GM19023 (cell line): ENCODE results near the gene OR4E2.
"Not testable (repeated sequence)": the region's sequence is repeated elsewhere in the genome, so short reads cannot be mapped to it uniquely, and the experiment has no call there.

Experiments
- ATAC-seq: cut with Tn5 transposase; IDR thresholded peaks from one replicate; pipeline ENCODE4 v1.9.1; 2021; ENCODE audit warnings: mild to moderate bottlenecking, moderate library complexity; ENCODE audit not compliant: unreplicated experiment

Gene OR4E2

GRCh38 chr14:21653331-21653885 lies at the start of gene OR4E2:
Gene OR4E2, plus strand, starts transcription at chr14:21653835. Its CDS starts 11,248 bp downstream, at chr14:21665083.
- no peak for ATAC-seq

GRCh38 chr14:21612324-21612723 lies 41.3 kb upstream of the OR4E2 start:
- ATAC-seq, result no peak

GRCh38 chr14:21614240-21614639 lies 39.4 kb upstream of the OR4E2 start:
- ATAC-seq, result no peak

GRCh38 chr14:21617614-21618013 lies 36.0 kb upstream of the OR4E2 start:
- no peak for ATAC-seq

- no peak for ATAC-seq
These were observed 27.0 kb upstream of the OR4E2 start for GRCh38 chr14:21626491-21627230.

- not testable (repeated sequence) for ATAC-seq
These were observed 23.1 kb upstream of the OR4E2 start for GRCh38 chr14:21630503-21630902.

- ATAC-seq, result no peak
These were observed 22.6 kb upstream of the OR4E2 start for GRCh38 chr14:21631084-21631483.

- no peak for ATAC-seq
These were observed 18.8 kb upstream of the OR4E2 start, which contains the start of gene OR10G2 for GRCh38 chr14:21634840-21635239. Gene OR10G2, minus strand, starts transcription at chr14:21634940. Its CDS starts 98 bp downstream, at chr14:21634842.

GRCh38 chr14:21642683-21643082 lies 11.0 kb upstream of the OR4E2 start:
- ATAC-seq, result no peak

- no peak for ATAC-seq
These were observed 10.2 kb upstream of the OR4E2 start for GRCh38 chr14:21643407-21643806.

- ATAC-seq, result no peak
These were observed 6.3 kb upstream of the OR4E2 start for GRCh38 chr14:21647380-21647779.

- no peak for ATAC-seq
These were observed 1.3 kb upstream of the OR4E2 start for GRCh38 chr14:21652209-21652808.

GRCh38 chr14:21654215-21654614 lies 580 bp downstream of the OR4E2 start:
- ATAC-seq, result no peak

GRCh38 chr14:21656980-21657379 lies 3.3 kb downstream of the OR4E2 start:
- ATAC-seq, result no peak

GRCh38 chr14:21668377-21668776 lies 14.7 kb downstream of the OR4E2 start:
- no peak for ATAC-seq

- ATAC-seq, result no peak
These were observed 15.6 kb downstream of the OR4E2 start for GRCh38 chr14:21669284-21669683.

- no peak for ATAC-seq
These were observed 17.7 kb downstream of the OR4E2 start for GRCh38 chr14:21671371-21671770.

GRCh38 chr14:21672116-21672515 lies 18.5 kb downstream of the OR4E2 start:
- ATAC-seq, result no peak

- no peak for ATAC-seq
These were observed 20.1 kb downstream of the OR4E2 start, which contains the start of gene OR4E1 for GRCh38 chr14:21673718-21674117. Gene OR4E1, minus strand, starts transcription at chr14:21673818. Its CDS starts 2,883 bp downstream, at chr14:21670935.

- no peak for ATAC-seq
These were observed 21.9 kb downstream of the OR4E2 start for GRCh38 chr14:21675566-21675965.

- no peak for ATAC-seq
These were observed 26.4 kb downstream of the OR4E2 start for GRCh38 chr14:21680072-21680471.

- no peak for ATAC-seq
These were observed 32.8 kb downstream of the OR4E2 start for GRCh38 chr14:21686468-21686867.
